ENCODE data around the gene FTSJ3.

FTSJ3 gene

GRCh38 chr17:63842540-63843386 is 15.3 kb upstream of the FTSJ3 start, which contains the start of gene SMARCD2:
SMARCD2 (minus strand) TSS chr17:63842685; CDS start chr17:63842674, 11 bp downstream.
- TF ChIP-seq SPI1 (IDR thresholded peaks at IDR 0.05; ENCODE audit: borderline replicate concordance, low read depth) (peak; percentile 53; the same call in 1 of the 2 replicates), GABPA (IDR thresholded peaks at IDR 0.05; ENCODE audit: low read depth) (peak; percentile 92)
- TF ChIP-seq, protein P1, sequence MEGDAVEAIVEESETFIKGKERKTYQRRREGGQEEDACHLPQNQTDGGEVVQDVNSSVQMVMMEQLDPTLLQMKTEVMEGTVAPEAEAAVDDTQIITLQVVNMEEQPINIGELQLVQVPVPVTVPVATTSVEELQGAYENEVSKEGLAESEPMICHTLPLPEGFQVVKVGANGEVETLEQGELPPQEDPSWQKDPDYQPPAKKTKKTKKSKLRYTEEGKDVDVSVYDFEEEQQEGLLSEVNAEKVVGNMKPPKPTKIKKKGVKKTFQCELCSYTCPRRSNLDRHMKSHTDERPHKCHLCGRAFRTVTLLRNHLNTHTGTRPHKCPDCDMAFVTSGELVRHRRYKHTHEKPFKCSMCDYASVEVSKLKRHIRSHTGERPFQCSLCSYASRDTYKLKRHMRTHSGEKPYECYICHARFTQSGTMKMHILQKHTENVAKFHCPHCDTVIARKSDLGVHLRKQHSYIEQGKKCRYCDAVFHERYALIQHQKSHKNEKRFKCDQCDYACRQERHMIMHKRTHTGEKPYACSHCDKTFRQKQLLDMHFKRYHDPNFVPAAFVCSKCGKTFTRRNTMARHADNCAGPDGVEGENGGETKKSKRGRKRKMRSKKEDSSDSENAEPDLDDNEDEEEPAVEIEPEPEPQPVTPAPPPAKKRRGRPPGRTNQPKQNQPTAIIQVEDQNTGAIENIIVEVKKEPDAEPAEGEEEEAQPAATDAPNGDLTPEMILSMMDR (IDR thresholded peaks at IDR 0.05; ENCODE audit: insufficient read depth, low read length): no peak
- Histone ChIP-seq H3K27ac (replicated peaks) (peak within 1 kb of the TSS; percentile 95), H3K4me3 (replicated peaks; ENCODE audit: insufficient read depth, low read length) (peak within 1 kb of the TSS; percentile 82), H3K27me3 (ENCODE audit: insufficient read depth, poor library complexity, severe bottlenecking) (no peaks in the 10 kb centered on the region)
- peak; percentile 97 to 99 for DNase-seq (ENCODE audit: low read depth in 1 of 2, low spot score in 1 of 2)

DNA sequence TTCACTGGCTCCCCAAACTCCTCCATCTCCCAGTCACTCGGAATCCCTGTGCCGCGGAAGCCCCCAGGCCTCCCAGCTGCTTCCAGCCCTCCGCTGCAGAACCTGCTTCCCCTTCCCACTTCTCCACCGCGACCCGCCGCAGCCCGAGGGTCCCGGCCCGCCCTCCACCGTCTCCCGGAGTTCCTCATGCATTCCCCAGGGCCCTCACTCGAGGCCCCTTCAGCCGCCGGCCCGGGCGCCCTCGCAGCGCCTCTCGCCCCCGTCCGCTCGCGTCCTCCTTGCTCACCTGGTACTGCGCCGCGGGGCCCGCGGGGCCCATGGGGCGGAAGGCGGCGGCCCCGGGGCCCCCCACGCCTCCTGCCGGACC is 14.7 kb upstream of the FTSJ3 start:
- TF ChIP-seq, protein P2, sequence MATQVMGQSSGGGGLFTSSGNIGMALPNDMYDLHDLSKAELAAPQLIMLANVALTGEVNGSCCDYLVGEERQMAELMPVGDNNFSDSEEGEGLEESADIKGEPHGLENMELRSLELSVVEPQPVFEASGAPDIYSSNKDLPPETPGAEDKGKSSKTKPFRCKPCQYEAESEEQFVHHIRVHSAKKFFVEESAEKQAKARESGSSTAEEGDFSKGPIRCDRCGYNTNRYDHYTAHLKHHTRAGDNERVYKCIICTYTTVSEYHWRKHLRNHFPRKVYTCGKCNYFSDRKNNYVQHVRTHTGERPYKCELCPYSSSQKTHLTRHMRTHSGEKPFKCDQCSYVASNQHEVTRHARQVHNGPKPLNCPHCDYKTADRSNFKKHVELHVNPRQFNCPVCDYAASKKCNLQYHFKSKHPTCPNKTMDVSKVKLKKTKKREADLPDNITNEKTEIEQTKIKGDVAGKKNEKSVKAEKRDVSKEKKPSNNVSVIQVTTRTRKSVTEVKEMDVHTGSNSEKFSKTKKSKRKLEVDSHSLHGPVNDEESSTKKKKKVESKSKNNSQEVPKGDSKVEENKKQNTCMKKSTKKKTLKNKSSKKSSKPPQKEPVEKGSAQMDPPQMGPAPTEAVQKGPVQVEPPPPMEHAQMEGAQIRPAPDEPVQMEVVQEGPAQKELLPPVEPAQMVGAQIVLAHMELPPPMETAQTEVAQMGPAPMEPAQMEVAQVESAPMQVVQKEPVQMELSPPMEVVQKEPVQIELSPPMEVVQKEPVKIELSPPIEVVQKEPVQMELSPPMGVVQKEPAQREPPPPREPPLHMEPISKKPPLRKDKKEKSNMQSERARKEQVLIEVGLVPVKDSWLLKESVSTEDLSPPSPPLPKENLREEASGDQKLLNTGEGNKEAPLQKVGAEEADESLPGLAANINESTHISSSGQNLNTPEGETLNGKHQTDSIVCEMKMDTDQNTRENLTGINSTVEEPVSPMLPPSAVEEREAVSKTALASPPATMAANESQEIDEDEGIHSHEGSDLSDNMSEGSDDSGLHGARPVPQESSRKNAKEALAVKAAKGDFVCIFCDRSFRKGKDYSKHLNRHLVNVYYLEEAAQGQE (IDR thresholded peaks at IDR 0.05; ENCODE audit: insufficient replicate concordance, low read depth): no peak
- TF ChIP-seq POLR2AphosphoS5 (IDR thresholded peaks at IDR 0.05; ENCODE audit: low read depth): no peak
- TF ChIP-seq GABPA (IDR thresholded peaks at IDR 0.05; ENCODE audit: low read depth): no peak
- TF ChIP-seq, protein P1 (IDR thresholded peaks at IDR 0.05; ENCODE audit: insufficient read depth, low read length): no peak
- TF ChIP-seq SPI1 (IDR thresholded peaks at IDR 0.05; ENCODE audit: borderline replicate concordance, low read depth): no peak
- DNase-seq (ENCODE audit: low read depth in 1 of 2, low spot score in 1 of 2): peak; percentile 37 to 70
- Histone ChIP-seq H3K4me3 (replicated peaks; ENCODE audit: insufficient read depth, low read length) (peak overlapping the region; percentile 82), H3K27ac (replicated peaks) (peak overlapping the region; percentile 79), H3K27me3 (ENCODE audit: insufficient read depth, poor library complexity, severe bottlenecking) (no peaks in the 10 kb centered on the region)

- Histone ChIP-seq H3K27me3 (ENCODE audit: insufficient read depth, poor library complexity, severe bottlenecking) (no peaks in the 10 kb centered on the region), H3K27ac (replicated peaks) (peak overlapping the region; percentile 79), H3K4me3 (replicated peaks; ENCODE audit: insufficient read depth, low read length) (peak overlapping the region; percentile 82)
- peak in 1 of 2 experiments; percentile 35 for DNase-seq (ENCODE audit: low read depth in 1 of 2, low spot score in 1 of 2)
- TF ChIP-seq, protein P2 (IDR thresholded peaks at IDR 0.05; ENCODE audit: insufficient replicate concordance, low read depth): no peak
- no peak for TF ChIP-seq SPI1 (IDR thresholded peaks at IDR 0.05; ENCODE audit: borderline replicate concordance, low read depth)
- TF ChIP-seq GABPA (IDR thresholded peaks at IDR 0.05; ENCODE audit: low read depth): no peak
- TF ChIP-seq, protein P1 (IDR thresholded peaks at IDR 0.05; ENCODE audit: insufficient read depth, low read length): no peak
- TF ChIP-seq POLR2AphosphoS5 (IDR thresholded peaks at IDR 0.05; ENCODE audit: low read depth): no peak
Observed at GRCh38 chr17:63841350-63842172, 14.1 kb upstream of the FTSJ3 start.

Measured in HL-60 (cell line).